Cardiac fibroblast (primary cell): Measurements from ENCODE around the gene ANXA5.
"Not testable (repeated sequence)": the region's sequence is repeated elsewhere in the genome, so short reads cannot be mapped to it uniquely, and the experiment has no call there.

ENCODE experiments used
- DNase-seq, 2 donors: peaks; one replicate each; pipeline versions ENCODE4 v3.0.0 to v3.0.0-alpha.2; 2010; ENCODE audit warnings: low read depth in 2 of 2
- H3K4me3 ChIP-seq, 2 donors: replicated peaks in 1 of 2; 1 replicate in 1 of 2; 2 replicates in 1 of 2; pipeline ENCODE4 v1.5.1; 2011; ENCODE audit warnings: low read depth in 2 of 2, low read length in 2 of 2, mild to moderate bottlenecking in 2 of 2, moderate library complexity in 1 of 2
- TF ChIP-seq, protein P1 (sequence below): IDR thresholded peaks from one replicate; pipeline ENCODE4 v1.5.1; 2011; ENCODE audit warnings: low read depth, mild to moderate bottlenecking, low read length, inconsistent platforms

The ANXA5 gene

DNA sequence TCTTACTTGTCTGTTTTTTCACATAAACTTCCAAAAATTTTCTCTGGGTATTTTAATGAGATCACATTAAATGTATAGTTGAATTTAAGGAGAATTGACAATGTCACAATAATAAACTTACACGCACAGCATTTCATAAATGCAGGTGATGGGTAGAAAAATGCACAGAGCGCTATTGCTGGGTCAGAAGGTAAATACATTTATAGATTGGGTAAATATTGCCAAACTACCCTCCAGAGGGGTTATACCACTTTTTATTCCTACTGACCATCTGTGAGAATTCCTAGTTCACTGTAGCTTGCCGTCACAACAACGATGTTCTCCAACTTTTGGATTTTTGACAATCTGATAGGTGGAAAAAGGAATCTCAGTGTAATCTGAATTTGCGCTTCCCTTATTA lies 34.6 kb downstream of the ANXA5 start:
- DNase-seq, result no peak
- H3K4me3 ChIP-seq, result no peak overlapping the region
- TF ChIP-seq, protein P1, sequence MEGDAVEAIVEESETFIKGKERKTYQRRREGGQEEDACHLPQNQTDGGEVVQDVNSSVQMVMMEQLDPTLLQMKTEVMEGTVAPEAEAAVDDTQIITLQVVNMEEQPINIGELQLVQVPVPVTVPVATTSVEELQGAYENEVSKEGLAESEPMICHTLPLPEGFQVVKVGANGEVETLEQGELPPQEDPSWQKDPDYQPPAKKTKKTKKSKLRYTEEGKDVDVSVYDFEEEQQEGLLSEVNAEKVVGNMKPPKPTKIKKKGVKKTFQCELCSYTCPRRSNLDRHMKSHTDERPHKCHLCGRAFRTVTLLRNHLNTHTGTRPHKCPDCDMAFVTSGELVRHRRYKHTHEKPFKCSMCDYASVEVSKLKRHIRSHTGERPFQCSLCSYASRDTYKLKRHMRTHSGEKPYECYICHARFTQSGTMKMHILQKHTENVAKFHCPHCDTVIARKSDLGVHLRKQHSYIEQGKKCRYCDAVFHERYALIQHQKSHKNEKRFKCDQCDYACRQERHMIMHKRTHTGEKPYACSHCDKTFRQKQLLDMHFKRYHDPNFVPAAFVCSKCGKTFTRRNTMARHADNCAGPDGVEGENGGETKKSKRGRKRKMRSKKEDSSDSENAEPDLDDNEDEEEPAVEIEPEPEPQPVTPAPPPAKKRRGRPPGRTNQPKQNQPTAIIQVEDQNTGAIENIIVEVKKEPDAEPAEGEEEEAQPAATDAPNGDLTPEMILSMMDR, result no peak

DNA sequence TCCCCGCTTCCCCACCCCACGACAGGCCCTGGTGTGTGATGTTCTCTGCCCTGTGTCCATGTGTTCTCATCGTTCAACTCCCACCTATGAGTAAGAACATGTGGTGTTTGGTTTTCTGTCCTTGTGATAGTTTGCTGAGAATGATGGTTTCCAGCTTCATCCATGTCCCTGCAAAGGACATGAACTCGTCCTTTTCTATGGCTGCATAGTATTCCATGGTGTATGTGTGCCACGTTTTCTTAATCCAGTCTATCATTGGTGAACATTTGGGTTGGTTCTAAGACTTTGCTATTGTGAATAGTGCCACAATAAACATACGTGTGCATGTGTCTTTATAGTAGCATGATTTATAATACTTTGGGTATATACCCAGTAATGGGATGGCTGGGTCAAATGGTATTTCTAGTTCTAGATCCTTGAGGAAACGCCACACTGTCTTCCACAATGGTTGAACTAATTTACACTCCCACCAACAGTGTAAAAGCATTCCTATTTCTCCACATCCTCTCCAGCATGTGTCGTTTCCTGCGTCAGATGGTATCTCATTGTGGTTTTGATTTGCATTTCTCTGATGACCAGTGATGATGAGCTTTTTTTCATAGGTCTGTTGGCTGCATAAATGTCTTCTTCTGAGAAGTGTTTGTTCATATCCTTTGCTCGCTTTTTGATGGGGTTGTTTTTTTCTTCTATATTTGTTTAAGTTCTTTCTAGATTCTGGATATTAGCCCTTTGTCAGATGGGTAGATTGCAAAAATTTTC lies 36.4 kb downstream of the ANXA5 start:
- H3K4me3 ChIP-seq, result not testable (repeated sequence)
- DNase-seq, result peak in 1 of 2 donors; percentile 27

DNA sequence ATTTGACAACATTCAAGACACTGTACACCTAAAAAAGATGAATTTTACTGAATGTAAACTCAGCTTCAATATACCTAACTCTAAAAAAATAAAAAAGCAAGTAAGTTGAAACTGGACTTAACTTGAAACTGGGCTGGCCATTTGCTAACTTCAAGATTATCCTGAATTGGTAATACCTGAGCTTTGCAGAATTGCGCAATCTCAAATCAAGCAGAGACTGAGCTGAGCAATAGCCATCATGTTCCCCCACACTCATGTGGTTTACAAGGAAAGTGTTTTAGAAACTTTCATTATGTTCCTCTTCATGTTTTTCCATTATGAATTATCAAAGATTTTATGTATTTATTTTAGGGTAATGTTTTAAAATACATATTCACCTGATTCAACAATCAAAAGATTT lies 38.7 kb downstream of the ANXA5 start:
- H3K4me3 ChIP-seq, result no peak overlapping the region
- TF ChIP-seq, protein P1, result no peak
- DNase-seq, result no peak

DNA sequence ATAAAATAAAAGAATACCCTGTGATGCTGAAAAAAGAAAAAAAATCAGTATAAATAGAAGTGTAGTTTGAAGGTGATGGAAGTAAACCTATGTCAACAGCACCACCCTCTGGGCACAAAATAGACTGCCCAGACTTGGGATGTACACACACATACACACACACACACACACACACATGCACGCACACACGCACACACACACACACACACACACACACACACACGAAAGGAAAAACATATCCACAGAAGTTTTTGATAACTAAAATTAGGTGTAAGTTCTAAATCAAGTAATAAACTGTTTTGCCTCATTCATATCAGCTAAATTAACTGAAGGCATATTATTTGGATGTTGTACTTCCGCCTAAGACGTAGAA lies 40.5 kb downstream of the ANXA5 start:
- peak; percentile 86 to 90 for DNase-seq
- TF ChIP-seq, protein P1, result peak; percentile 53

DNA sequence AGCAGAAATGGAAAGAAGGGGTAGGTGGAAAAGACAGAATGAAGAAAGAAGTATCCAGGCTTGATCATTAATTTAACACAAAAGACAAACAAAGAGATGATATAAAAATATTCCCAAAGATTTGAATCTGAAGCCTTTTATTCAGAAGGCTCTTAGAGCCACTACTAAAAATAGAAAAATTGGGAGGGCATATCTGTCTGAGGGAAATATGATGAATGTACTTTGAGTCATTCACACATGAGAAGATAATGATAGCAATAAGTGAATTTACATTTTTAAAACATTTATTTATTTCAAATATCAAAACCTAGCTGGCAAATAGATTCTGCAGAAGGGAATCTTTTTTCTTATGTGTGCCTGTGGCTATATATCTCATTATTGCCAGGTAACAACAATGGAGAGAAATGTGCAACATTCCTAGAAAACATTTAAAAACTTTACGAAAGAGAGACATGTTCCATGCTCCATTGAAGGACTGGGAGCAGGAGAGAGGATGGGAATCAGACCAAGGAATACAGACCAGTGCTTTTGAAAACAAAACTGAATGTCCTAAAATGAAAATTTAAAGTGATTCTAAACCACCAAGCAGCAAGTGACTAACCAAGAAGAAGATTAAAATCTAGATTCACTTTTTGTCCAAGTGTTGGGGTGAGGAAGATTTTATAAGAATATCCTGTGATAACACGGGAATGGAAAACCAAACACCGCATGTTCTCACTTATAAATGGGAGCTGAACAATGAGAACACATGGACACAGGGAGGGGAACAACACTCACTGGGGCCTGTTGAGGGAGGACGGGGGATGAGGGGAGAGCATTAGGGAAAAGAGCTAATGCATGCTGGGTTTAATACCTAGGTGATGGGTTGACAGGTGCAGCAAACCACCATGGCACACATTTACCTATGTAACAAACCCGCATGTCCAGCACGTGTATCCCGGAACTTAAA lies 41.2 kb downstream of the ANXA5 start:
- TF ChIP-seq, protein P1, result no peak
- DNase-seq, result peak in 1 of 2 donors; percentile 34
- no peak overlapping the region for H3K4me3 ChIP-seq

More for the DNA sequence above, 40.5 kb downstream of the ANXA5 start:
- H3K4me3 ChIP-seq, result no peak overlapping the region

DNA sequence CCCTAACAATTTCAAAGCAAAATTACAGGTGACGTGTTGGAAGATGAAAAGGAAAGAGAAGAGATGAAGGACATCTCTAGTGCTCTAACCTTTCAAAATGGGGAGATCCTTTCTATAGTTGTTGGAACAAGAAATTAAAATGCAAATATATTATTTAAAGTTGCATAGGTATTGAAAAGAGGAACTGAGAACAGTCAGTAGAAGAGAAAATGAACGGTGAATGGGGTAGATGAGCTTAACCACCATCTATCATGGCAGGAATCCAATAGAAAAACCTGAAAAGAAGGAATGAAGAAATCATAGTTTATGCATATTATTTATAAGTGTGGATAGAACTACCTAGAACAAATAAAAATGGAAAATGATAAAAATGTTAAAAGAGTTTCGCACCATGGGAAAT lies 42.0 kb downstream of the ANXA5 start:
- TF ChIP-seq, protein P1, result no peak
- H3K4me3 ChIP-seq, result no peak overlapping the region
- no peak for DNase-seq

DNA sequence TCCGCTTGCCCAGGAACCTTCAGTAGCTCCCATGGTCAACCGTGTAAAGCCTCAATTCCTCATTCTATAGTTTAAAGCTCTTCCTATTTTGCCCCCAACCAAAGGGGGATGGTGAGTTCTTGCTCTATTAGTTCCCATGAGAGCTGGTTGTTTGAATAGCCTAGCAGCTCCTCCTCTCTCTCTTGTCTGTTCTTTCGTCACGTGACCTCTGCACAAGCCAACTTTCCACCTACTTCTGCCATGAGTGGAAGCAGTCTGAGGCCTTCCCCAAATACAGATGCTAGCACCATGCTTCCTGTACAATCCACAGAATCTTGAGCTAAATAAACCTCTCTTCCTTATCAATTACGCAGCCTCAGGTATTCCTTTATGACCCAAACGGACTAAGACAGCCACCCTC lies 42.8 kb downstream of the ANXA5 start:
- H3K4me3 ChIP-seq, result no peak overlapping the region
- TF ChIP-seq, protein P1, result no peak
- DNase-seq, result no peak
